ENCODE measurements around the gene COL17A1. TPM values are rescaled to one million over a fixed set of nuclear protein-coding genes. Genes with fewer than 3 reads are reported as not detected.
A peak's percentile ranks its signal among the peaks of the same experiment; 100 is the strongest.

COL17A1 gene
- total RNA-seq, 2 donors from 2014 or later = 0.29 to 0.55 TPM

- intact Hi-C loops (cut with DNase I) = no loop called here
- ATAC-seq = no peak
- DNase-seq = no peak
Measured at GRCh38 chr10:104038537-104038936, 47.1 kb downstream of the COL17A1 start.

DNA sequence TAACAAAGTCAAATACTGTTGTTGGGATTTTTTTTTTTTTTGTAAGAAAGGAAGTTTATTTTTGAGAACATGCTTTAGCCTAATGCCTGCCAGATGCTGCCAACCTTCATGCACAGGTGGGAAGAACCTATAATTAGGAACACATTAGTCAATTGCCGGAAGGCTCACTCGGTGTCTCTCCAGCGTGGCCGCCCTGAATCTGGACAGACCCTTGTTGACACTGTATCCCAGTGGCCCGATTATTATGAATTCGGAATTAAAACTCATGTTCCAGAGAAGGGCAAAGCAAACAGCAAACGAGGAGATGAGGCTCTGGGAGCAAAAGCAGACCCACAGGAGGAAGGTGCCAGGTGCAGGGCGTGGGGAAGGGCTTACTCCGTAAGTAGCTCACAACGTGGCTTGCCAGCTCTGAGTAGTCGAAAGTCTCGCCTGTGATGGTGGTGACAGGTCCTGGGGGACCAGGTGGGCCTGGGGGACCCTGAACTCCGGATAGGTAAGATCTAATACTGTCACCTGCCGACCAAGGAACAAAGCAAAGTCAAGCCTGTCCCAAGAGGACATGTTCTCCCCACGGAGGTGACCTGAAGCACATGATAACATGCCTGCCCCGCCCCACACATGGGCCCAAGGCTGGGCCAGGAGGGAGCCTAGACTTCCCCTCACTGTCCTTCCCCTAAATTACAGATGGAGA is 48.3 kb downstream of the COL17A1 start:
- DNase-seq (no peak), ATAC-seq (no peak)
- intact Hi-C loops (cut with DNase I) = no loop called here

DNA sequence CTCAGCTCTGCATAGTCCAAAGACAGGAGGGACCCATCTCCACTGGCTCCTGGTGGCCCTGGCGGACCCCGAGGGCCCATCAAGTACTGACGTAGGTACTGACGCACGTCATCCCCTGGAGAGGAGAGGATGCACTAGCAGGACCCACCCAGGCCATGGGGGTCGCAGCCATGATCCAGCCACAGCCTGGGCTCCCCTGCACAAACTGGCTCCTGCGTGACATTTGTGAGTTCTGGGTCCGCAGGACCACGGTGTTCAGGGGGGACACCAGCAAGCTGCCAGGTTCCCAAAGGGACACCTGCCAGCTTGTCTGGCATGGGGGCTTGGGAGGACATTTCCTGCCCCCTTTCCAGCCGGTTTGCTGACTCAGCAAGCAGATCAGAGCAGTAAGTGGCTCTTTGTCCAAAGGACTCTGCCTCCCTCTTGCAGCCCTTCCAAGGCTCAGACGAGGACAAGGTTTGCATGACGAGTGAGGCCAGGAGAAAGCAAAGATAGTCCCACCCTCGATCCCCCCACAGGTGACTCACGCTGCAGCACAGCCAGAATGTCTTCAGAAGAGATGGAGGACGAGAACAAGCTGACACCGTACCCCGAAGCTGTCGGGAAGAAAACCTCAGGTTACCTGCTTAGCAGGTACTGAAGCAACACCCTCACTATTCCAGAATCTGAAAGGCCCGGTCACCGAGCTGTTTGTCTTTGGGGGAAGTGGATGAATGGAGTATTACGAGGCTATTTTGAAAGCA is 49.0 kb downstream of the COL17A1 start:
- DNase-seq (no peak), ATAC-seq (no peak)
- intact Hi-C loops (cut with DNase I) = no loop called here

DNA sequence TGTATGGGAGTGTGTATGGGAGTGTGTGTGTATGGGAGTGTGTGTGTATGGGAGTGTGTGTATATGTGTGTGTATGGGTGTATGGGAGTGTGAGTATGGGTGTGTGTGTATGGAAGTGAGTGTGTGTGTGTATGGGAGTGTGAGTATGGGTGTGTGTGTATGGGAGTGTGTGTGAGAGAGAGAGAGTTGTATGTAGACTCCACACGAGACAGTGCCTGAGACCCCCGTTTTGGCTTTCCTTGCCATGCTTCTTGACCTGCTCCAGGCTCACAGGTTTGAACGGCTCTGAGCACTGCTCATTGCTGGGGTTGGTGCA is 49.7 kb downstream of the COL17A1 start:
- intact Hi-C loops (cut with DNase I) = no loop called here
- ATAC-seq (peak in 1 of 2 donors; percentile 24), DNase-seq (no peak)

- no peak for DNase-seq
- intact Hi-C loops (cut with DNase I) = no loop called here
- peak in 1 of 2 donors; percentile 4 for ATAC-seq
Measured at GRCh38 chr10:104035194-104036068, 50.2 kb downstream of the COL17A1 start.

- intact Hi-C loops (cut with DNase I) = no loop called here
- DNase-seq (no peak), ATAC-seq (peak in 1 of 2 donors; percentile 10)
Measured at GRCh38 chr10:104034401-104035193, 51.1 kb downstream of the COL17A1 start.

- DNase-seq = no peak
- ATAC-seq = no peak
- intact Hi-C loops (cut with DNase I) = no loop called here
Measured at GRCh38 chr10:104033966-104034365, 51.7 kb downstream of the COL17A1 start.

DNA sequence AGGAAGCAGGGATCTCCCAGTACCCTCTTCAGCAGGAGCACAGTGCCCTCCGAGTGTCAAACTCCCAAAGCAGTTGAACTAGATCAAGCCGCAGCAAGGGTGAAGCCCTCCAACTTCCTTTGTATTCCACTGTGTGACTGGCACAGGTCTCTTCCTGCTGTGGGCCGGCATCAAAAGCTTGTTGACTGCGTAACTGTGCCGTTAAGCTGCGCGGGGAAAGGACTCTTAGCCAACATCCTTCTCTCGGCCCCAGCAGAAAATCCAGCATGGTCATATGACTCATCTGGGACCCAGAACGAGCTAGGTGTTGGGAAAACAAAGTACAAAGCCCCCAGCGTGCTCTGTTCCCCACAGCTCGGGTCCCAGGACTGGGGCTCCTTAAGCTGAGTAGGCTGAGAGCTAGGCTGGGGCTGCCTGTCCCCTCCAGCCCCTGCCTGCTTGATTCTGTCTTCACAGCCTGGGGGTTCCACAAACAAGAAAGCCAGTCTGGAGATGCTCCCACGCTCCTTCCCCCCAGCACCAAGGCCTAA is 52.2 kb downstream of the COL17A1 start:
- ATAC-seq (no peak), DNase-seq (no peak)
- intact Hi-C loops (cut with DNase I) = no loop called here

DNA sequence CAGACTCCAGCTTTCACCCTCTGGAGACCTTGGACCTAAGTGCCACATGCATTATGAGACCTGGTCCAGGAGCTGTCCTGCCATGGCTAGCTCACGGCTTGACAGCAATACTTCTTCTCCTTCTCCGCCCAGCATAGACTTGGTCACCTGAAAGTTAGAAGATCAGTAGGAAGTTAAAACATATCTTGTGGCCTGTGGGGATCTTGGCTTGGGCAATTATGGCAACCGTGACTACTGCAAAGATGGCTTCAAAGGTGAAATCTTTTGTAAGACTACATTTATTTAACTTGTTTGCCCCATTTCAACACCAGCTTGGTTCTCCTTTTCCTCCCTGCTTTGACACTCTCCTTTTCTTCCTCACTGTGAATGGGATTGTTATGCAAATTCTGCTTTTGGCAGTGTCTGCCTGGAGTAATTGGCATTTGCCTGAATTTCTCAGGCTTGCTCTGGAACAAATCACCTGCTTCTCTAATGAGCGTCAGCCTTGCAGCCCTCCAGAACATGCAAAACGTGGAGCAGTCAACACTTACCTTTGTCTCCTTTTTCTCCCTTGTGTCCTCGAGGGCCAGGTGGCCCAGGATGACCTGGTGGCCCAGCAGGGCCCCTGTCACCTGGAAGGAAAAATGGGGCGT is 53.4 kb downstream of the COL17A1 start:
- no peak for DNase-seq
- intact Hi-C loops (cut with DNase I) = no loop called here
- no peak for ATAC-seq

DNA sequence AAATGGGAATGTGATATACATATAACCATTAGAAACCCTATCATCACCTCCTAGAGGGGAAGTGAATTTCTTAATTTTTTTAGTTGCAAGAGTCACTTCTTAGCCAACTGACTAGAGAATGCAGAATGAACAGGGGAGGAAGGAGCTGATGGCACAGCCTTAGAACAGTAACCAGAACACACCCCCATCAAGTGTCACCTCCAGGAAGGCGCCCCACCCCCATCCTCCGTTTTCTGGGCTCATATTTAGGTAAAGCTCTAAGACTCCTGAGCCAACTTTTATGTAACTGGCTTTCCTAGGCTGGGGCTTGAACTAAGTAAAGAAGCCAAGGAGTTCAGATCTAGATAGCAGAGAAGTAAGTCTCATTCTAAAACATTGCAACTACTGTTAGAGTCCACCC is 54.0 kb downstream of the COL17A1 start:
- DNase-seq (no peak), ATAC-seq (no peak)
- intact Hi-C loops (cut with DNase I) = no loop called here

DNA sequence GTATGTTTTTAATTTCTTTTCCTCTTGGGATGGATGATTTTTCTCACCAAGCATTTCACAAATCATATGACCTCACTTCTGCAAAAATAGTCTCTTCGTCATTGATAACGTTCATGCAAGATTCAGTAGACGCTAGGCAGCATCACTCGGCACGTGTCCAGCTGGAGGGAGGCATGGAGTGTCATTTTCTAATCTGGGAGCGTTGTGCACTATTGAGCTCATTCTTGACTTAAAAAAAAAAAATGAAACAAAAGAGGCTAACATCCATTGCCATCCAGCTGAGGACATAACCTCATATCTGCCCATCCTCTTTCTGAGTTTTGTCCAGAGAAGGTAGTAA is 56.2 kb downstream of the COL17A1 start:
- intact Hi-C loops (cut with DNase I) = no loop called here
- DNase-seq = peak; percentile 91
- peak; percentile 82 to 87 for ATAC-seq

GRCh38 chr10:104028823-104029520 is 56.7 kb downstream of the COL17A1 start:
- ATAC-seq (peak; percentile 10 to 38), DNase-seq (no peak)
- intact Hi-C loops (cut with DNase I) = no loop called here

DNA sequence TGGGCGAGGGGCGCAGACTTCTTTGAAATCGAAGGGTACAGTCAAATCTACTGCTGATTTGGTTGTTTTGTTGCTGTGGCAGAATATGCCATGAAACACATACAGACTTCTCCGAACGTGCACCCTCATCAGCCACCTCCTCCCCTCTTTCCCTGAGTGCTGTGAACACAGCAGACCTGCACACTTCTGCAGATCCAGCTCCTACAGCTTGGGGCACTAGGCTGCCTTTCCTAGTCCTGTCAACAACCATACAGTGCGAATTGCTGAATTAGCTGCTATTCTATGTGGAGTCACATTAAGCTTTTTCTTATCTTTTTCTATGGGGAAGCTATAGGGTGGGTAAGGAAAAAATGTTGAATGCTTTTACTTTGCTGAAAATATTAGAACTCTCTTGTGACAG is 57.5 kb downstream of the COL17A1 start:
- no peak for DNase-seq
- intact Hi-C loops (cut with DNase I) = no loop called here

GRCh38 chr10:104026762-104027161 is 58.9 kb downstream of the COL17A1 start:
- ATAC-seq = no peak
- intact Hi-C loops (cut with DNase I) = no loop called here
- no peak for DNase-seq

More for the DNA sequence above, 57.5 kb downstream of the COL17A1 start:
- ATAC-seq = peak; percentile 85 to 86

DNA sequence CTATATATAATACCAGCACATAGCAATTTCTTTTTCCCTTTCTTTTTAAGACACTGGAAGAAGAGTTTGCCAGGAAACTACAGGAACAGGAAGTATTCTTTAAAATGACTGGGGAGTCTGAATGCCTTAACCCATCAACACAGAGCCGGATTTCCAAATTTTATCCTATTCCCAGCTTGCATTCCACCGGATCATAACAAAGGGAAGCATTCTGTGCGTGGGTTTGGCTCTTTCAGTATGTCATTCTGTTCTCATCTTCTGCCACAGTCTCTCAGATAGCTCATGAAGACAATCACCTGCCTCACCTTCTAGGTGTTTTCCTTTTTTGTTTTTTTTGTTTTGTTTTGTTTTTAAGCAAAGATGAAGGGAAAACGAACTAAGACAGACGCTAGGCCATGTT is 60.2 kb downstream of the COL17A1 start:
- intact Hi-C loops (cut with DNase I) = no loop called here

DNA sequence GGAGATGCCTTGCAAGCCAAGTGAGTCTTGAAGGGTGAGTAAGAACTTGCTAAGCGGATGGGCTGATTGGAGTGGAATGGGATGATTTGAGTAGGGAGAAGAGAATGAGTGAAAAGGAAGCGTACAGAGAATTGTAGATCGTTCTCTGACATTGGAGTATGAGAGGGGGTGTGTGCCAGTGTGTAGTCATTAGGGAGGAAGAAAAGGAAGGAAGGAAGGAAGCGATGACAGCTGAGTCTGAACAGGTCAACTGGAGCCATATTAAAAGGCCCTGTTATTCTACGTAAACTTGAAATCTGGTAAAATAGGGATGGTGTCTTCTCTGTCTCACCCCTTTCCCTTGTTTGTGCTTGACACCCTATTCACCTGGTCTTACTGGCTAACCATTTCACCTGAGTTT is 63.7 kb downstream of the COL17A1 start:
- ATAC-seq (no peak), DNase-seq (no peak)
- intact Hi-C loops (cut with DNase I) = loop anchor here in 1 of 2 donors (5.0 kb wide), 1 partner anchor 135 kb away; no protein-coding TSS in a partner anchor

More for the DNA sequence above, 60.2 kb downstream of the COL17A1 start:
- DNase-seq (no peak), ATAC-seq (no peak)

DNA sequence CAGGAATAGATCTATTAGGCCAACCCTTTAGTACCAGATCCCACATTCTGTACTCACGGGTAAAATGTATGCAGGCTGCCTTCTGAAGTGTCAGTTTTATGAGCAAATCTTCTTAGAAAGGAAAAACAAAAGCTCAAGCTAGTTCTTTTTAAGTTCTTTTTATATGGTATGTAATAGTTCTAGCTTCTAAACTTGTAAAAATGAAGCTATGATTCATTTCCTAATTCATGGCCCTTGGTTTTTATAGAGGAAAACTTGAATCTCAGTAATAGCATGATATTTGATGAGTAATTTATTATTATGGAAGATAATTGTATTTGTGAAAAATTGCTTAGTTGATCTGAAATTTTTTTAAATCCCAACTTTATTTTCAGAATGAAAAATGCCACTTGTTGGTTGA is 64.4 kb downstream of the COL17A1 start:
- intact Hi-C loops (cut with DNase I) = loop anchor here in 1 of 2 donors (5.0 kb wide), 1 partner anchor 134 kb away; no protein-coding TSS in a partner anchor
- DNase-seq (no peak), ATAC-seq (no peak)

DNA sequence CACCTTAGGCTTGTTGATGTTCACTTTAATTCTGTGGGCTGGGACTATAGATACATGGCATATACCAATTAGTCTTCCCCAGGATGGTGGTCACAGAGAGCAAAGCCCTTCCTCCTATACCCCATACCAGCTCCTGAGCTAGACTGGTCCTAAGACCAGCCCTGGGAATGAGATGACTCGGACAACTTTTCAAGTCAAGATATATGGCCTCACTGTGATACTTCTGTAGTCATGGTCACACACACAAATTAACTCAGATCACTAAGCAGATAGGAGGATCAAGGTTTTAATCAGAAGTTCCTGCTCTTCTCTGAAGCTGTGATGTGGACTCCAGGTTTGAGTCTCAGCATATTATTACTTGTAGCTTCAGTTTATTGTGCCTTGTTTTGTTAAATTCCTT is 65.7 kb downstream of the COL17A1 start:
- ATAC-seq (no peak), DNase-seq (no peak)
- intact Hi-C loops (cut with DNase I) = loop anchor here in 1 of 2 donors (5.0 kb wide), 1 partner anchor 133 kb away; no protein-coding TSS in a partner anchor

All from left cardiac atrium (tissue), 4 donors.